AG10803 (cell line): ENCODE results near the gene CRAT.

Experiments used
- DNase-seq: peaks from one replicate; pipeline ENCODE4 v3.0.0; 2010; ENCODE audit warnings: low read depth
- H3K4me3 ChIP-seq: 2 replicates; pipeline ENCODE4 v1.5.1; 2011; ENCODE audit warnings: mild to moderate bottlenecking, low read length, control low read depth
- CTCF ChIP-seq: conservative IDR thresholded peaks from 2 replicates; pipeline ENCODE4 v1.5.1; 2011; ENCODE audit warnings: mild to moderate bottlenecking, low read length, control low read depth, inconsistent platforms

CRAT gene

DNA sequence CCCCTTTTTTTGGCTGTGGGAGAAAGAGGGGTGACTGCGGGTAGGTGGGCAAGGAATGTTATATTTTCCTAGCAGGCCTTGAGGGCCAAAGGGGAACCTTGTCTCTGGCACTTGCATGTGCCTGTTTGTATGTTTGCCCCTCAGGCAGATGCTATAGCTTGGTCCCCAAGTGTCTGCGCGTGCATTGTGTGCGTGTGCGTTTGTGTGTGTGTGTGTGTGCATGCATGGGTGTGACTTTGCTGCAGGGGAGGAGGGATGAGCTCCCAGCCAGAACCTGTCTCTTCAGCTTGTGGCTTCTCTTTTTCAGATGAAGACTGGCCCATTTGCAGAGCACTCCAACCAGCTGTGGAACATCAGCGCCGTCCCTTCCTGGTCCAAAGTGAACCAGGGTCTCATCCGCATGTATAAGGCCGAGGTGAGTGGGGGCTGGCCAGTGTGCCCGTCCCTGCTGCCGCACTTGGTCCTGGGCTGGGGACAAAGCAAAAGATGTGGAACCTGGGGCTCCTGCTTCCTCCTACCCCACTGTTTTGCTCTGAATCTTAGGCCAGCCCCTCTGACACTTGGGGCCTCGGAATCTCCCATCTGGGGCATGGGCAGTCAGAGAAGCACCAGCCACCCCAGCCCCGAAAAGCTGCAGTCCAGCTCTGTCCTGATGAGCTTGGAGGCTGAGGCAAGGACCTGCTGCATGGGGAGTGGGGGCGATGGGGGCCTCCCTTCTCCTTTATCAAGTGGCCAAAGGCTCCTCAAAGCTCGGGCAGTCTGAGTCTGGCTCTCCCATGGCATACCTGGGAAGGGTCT lies 31.7 kb upstream of the CRAT start:
- peak overlapping the region; percentile 40 for H3K4me3 ChIP-seq
- TF ChIP-seq CTCF = no peak
- DNase-seq = no peak

DNA sequence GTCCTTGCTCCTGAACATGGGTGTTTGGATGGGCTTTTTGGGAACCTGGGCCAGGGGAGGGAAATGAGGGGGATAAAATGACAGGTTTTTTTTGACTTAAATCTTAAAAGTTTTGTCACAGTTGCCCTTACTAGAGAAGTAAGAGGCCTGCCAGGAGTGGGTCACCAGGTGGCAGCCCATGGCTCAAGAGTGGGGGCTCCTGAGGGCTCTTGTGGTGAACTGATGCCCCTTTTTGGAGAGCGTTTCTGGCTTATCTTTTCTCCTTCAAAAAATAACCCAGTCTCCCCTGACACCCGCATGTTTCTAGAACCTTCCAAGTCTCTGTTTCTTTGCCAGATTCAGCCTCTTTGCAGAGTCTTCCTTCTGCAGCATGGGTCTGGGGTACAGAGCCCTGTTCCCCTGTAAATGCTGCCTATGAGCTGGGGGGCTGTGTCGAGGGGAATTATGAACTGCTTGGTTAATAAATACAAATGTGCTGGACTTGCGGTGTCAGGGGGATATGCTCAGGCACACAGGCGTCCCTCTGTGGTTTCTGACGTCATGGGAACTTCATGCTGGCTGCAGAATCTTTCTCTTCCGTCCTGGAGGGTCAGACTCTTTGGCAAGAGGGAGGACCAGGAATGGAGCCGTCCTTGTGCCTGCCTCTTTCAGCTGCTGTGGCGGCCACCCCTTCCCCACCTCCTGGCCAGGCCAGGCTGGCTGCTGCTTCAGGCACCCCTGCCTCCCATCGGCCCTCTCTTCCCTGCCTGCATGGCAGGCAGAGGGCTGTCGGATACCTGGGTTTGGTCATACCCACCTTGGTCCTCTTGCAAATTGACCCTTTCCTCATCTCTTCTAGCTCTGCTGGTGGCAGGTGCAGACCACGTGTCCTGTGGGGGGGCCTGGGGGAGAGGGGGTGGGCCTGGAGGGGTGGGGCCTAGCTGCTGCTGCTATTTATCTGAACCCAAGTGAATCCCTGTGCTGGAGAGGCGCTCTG lies 30.8 kb upstream of the CRAT start:
- DNase-seq = peak; percentile 94
- TF ChIP-seq CTCF = no peak
- peak overlapping the region; percentile 50 for H3K4me3 ChIP-seq

- DNase-seq = peak; percentile 54
- no peak for TF ChIP-seq CTCF
- peak overlapping the region; percentile 50 for H3K4me3 ChIP-seq
These were observed 29.9 kb upstream of the CRAT start for GRCh38 chr9:129140397-129141065.

DNA sequence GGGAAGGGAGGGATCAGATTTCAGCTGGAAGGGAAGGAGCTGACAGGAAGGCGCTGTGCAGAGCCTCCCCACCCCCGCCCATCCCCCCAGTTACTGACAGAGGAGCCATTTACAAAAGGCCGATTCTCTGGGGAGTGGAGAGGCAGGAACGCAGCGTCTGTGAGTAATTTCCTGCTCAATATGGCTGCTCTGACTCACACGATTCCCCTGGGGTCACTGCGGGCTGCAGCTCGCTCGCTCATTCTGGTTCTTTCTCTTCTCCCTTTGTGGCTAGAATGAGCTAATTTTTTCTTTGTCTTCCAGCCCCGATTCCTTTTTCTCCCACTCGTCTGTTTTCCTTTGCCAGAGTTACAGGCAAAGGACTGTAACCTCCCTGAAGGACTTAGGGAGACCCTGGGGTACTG lies 29.4 kb upstream of the CRAT start:
- peak; percentile 100 for DNase-seq
- H3K4me3 ChIP-seq = peak overlapping the region; percentile 50
- no peak for TF ChIP-seq CTCF

GRCh38 chr9:129139233-129139992 lies 28.8 kb upstream of the CRAT start:
- H3K4me3 ChIP-seq = peak overlapping the region; percentile 63
- peak; percentile 86 for DNase-seq
- TF ChIP-seq CTCF = peak; percentile 88

GRCh38 chr9:129138476-129139232 lies 28.1 kb upstream of the CRAT start:
- peak; percentile 74 for DNase-seq
- H3K4me3 ChIP-seq = no peak overlapping the region
- no peak for TF ChIP-seq CTCF
